Peyer's patch (tissue), 4 donors: ENCODE measurements around the gene USP4.

Source experiments
- CTCF ChIP-seq, 6 experiments: fragments of 450-650 bp in 4 of 6; fragments of 200-600 bp in 2 of 6; sonication (generic) in 1 of 6; IDR thresholded peaks; one replicate each; pipeline ENCODE4 v1.5.1; 2017 to 2019; ENCODE audit warnings: antibody characterized with exemption in 6 of 6, mild to moderate bottlenecking in 3 of 6, moderate library complexity in 1 of 6
- POLR2A ChIP-seq, 2 donors: fragments of 450-650 bp; IDR thresholded peaks; one replicate each; pipeline ENCODE4 v1.5.1; 2017; ENCODE audit warnings: antibody characterized with exemption in 2 of 2, mild to moderate bottlenecking in 2 of 2, moderate library complexity in 2 of 2

GRCh38 chr3:49362561-49362960 lies 22.7 kb upstream of the USP4 start:
- TF ChIP-seq CTCF (IDR thresholded peaks at IDR 0.05), result no peak
- TF ChIP-seq POLR2A (IDR thresholded peaks at IDR 0.05), result no peak
